Chondrocyte (in vitro differentiated cells): ENCODE measurements around the gene RPS19. TPM values are rescaled to one million over a fixed set of nuclear protein-coding genes. Genes with fewer than 3 reads are reported as not detected.
A peak's percentile ranks its signal among the peaks of the same experiment; 100 is the strongest.

Experiments used
- DNase-seq: peaks from one replicate; pipeline ENCODE4 v3.0.0; 2021; ENCODE audit warnings: mixed read lengths, low spot score
- H3K27ac Mint-ChIP-seq: one replicate; pipeline ENCODE4 v1.8.0; 2021; ENCODE audit warnings: mild to moderate bottlenecking, moderate library complexity, mixed read lengths; ENCODE audit not compliant: unreplicated experiment
- H3K27me3 Mint-ChIP-seq: 2 replicates; pipeline ENCODE4 v1.8.0; 2021; ENCODE audit warnings: low read depth, mixed read lengths
- H3K36me3 Mint-ChIP-seq: 2 replicates; pipeline ENCODE4 v1.8.0; 2021; ENCODE audit warnings: low read depth, mixed read lengths
- H3K4me1 Mint-ChIP-seq: 2 replicates; pipeline ENCODE4 v1.8.0; 2021; ENCODE audit warnings: low read depth, mild to moderate bottlenecking, mixed read lengths
- H3K4me3 Mint-ChIP-seq: one replicate; pipeline ENCODE4 v1.8.0; 2021; ENCODE audit warnings: mild to moderate bottlenecking, moderate library complexity, mixed read lengths; ENCODE audit not compliant: unreplicated experiment
- H3K9me3 Mint-ChIP-seq: 2 replicates; pipeline ENCODE4 v1.8.0; 2021; ENCODE audit warnings: low read depth, mixed read lengths
- total RNA-seq: library from RNA; stranded (reverse); gene quantifications from 3 replicates; pipeline ENCODE4 v1.2.1, GENCODE V29; 2021
- TF ChIP-seq, protein P1 (sequence below): fragments of 200-600 bp; sonication (generic); IDR thresholded peaks from 2 replicates; pipeline ENCODE4 v1.5.0; 2021; ENCODE audit warnings: antibody characterized with exemption, mild to moderate bottlenecking, moderate library complexity

RPS19 gene
- total RNA-seq, 1 donor from 2014 or later = 1,457 TPM

DNA sequence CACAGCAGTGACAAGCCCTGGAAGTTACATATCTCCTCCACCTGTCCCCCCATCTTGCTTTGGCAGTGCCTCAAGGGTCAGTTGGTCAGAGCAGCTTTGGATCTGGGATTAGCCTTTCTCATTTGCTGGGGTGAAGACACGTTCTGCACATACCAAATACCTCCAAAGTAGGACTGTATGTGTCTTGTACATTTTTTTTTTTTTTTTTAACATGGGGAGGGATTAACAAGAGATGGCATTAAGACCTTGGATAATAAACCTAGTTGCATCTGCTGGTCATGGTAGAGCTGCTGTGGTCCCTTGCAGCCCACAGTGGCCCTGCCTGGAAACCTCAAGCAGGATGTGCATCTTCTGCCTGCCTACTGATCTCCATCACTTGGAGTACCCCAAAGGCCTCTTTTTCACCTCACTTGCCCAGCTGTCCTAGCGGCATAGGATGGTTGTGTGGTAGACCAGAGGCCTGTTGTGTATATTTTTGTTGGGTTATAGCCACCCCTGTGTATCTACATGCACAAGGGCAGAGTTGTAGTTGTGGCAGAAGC is 2.5 kb downstream of the RPS19 start:
- Mint-ChIP-seq H3K4me1 (peaks cover 51% of the 10 kb centered on the region), H3K9me3 (no peaks in the 10 kb centered on the region), H3K36me3 (peaks cover 42% of the 10 kb centered on the region), H3K4me3 (no peak overlapping the region), H3K27me3 (no peaks in the 10 kb centered on the region), H3K27ac (peak overlapping the region; percentile 45)
- DNase-seq = no peak
- TF ChIP-seq, protein P1, sequence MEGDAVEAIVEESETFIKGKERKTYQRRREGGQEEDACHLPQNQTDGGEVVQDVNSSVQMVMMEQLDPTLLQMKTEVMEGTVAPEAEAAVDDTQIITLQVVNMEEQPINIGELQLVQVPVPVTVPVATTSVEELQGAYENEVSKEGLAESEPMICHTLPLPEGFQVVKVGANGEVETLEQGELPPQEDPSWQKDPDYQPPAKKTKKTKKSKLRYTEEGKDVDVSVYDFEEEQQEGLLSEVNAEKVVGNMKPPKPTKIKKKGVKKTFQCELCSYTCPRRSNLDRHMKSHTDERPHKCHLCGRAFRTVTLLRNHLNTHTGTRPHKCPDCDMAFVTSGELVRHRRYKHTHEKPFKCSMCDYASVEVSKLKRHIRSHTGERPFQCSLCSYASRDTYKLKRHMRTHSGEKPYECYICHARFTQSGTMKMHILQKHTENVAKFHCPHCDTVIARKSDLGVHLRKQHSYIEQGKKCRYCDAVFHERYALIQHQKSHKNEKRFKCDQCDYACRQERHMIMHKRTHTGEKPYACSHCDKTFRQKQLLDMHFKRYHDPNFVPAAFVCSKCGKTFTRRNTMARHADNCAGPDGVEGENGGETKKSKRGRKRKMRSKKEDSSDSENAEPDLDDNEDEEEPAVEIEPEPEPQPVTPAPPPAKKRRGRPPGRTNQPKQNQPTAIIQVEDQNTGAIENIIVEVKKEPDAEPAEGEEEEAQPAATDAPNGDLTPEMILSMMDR = no peak

DNA sequence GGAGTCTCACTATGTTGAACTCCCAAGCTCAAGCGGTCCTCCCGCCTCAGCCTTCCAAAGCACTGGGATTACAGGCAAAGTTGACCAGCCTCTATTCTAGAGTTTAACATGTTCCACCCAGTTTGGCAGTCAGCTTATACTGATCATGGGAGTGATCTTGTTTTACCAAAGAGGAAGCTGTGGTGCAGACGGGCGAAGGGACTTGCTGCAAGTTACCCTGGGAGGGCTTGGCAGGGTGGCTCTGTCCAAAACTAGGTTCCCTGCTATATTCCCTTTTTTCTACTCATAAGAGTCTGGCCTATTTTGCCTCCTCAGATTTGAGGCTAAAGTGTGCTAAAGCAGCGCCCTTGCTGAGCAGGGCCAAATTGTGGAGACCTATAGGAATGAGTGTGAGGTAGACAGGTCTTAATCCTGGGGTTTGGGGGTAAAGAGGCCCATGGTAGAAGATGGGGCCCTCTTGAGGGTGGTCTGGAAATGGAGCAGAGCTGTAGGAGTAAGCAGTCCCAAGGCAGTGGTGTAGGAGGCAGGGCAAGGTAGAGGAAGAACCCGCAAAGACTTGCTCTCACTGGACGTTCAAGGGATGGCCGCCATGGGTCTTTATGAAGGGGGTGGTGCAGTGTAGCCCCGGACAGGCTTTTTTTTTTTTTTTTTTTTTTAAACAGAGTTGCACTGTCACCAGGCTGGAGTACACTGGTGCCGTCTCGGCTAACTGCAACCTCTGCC is 3.3 kb downstream of the RPS19 start:
- peak overlapping the region; percentile 51 for H3K27ac Mint-ChIP-seq
- H3K27me3 Mint-ChIP-seq = no peaks in the 10 kb centered on the region
- H3K36me3 Mint-ChIP-seq = peaks cover 47% of the 10 kb centered on the region
- TF ChIP-seq, protein P1 = no peak
- H3K4me3 Mint-ChIP-seq = no peak overlapping the region
- H3K9me3 Mint-ChIP-seq = no peaks in the 10 kb centered on the region
- no peak for DNase-seq
- H3K4me1 Mint-ChIP-seq = peaks cover 57% of the 10 kb centered on the region

DNA sequence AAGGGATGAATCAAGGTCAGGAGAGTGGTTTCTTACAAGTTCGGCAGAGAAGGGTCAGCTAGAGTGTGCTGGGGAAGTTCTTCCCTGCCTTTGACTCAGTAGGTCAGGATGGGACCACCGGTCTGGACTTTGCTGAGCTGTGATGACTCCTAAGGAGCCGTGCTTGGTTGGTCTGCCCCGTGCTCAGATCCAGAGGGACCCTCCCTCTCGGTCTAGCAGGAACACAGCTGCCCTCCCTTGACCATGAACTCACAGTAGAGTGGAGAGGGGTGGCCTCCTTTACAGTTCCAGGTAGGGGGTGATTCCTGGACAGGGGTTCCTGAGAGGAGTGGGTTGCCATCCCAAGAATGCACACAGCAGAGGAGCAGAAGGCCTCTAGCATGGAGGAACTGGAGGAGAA is 4.3 kb downstream of the RPS19 start:
- H3K27me3 Mint-ChIP-seq = no peaks in the 10 kb centered on the region
- H3K4me3 Mint-ChIP-seq = no peak overlapping the region
- no peak for DNase-seq
- H3K27ac Mint-ChIP-seq = peak overlapping the region; percentile 72
- peaks cover 53% of the 10 kb centered on the region for H3K4me1 Mint-ChIP-seq
- TF ChIP-seq, protein P1 = no peak
- no peaks in the 10 kb centered on the region for H3K9me3 Mint-ChIP-seq
- peaks cover 50% of the 10 kb centered on the region for H3K36me3 Mint-ChIP-seq

DNA sequence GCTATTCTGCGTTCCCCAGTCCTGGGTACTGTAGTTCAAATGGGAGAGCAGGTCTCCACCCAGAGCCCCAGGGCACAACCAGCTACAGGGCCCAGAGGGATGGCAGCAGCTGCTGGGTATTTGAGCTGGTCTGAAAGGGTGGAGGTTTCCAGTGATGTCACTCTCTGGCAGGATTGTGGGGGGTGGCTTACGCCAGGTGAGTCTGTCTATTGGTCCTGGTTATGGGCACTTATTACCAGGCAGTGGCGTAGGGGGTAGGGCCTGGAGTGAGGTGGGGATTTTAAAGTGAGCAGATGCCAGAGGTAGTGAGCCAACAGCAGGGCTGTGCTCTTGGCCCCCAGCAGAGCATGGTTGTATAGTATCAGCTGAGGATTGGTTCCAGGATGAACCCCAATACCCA is 6.2 kb downstream of the RPS19 start:
- Mint-ChIP-seq H3K36me3 (peaks cover 54% of the 10 kb centered on the region), H3K9me3 (no peaks in the 10 kb centered on the region), H3K4me1 (peaks cover 45% of the 10 kb centered on the region), H3K27me3 (no peaks in the 10 kb centered on the region), H3K27ac (peak overlapping the region; percentile 49), H3K4me3 (no peak overlapping the region)
- no peak for DNase-seq
- TF ChIP-seq, protein P1 = no peak

DNA sequence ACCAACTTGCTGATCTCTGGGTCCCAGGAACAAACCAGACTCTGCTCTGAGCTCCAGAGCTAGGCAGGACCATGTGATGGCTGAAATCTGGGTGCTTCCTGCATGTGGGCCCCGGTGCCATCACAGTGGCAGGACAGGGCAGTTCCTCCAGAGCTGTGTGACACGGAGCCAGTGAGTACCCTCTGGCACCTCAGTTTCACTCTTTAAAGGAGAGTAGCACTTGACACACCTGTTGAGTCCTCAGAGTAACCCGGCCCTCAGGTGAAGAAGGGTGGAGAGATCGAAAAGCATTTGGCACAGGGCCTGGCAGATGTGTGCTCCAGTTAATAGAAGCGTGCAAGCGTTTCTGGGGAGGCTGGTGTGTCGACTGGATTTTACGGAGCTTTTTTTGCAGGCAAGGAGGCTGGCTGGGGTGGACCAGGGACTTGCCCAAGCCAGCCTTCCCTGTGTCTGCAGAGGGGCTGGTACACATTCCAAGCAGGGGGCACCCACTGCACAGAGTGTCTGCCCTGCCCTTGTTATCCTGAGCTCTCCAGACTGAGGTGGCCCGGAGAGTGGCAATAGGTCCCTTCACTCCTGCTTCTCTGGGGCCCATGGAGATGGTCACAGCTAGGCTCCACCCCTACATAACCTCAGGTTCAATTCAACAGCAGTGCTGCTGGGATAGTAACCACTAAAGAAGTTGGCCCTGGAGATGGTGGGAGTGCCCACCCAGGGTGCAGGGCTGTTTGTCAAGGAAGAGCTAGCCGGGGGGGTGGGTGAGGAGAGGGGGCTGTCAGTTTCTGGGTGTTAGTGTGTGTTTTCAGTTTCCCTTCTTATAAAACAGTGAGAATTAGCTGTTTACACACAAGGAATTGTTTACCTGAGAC is 8.3 kb downstream of the RPS19 start:
- H3K9me3 Mint-ChIP-seq = no peaks in the 10 kb centered on the region
- peak overlapping the region; percentile 49 for H3K27ac Mint-ChIP-seq
- H3K27me3 Mint-ChIP-seq = no peaks in the 10 kb centered on the region
- H3K4me1 Mint-ChIP-seq = peaks cover 24% of the 10 kb centered on the region
- TF ChIP-seq, protein P1 = no peak
- no peak overlapping the region for H3K4me3 Mint-ChIP-seq
- no peak for DNase-seq
- peaks cover 43% of the 10 kb centered on the region for H3K36me3 Mint-ChIP-seq
